ENCODE data around the gene PTPRN2. TPM values are rescaled to one million over a fixed set of nuclear protein-coding genes. Genes with fewer than 3 reads are reported as not detected.

The PTPRN2 gene
- polyA plus RNA-seq, 1 of the 3 experiments (the other 2 are of a cell fraction): 4.0 TPM

- Histone ChIP-seq H3K79me2 (ENCODE audit: insufficient read depth) (no peaks in the 10 kb centered on the region), H3K9me2 (no peaks in the 10 kb centered on the region), H3K27ac (ENCODE audit: low read depth in 2 of 2, low read length in 1 of 2) (no peak overlapping the region), H3K4me2 (no peak overlapping the region), H4K20me1 (ENCODE audit: insufficient read depth) (no peaks in the 10 kb centered on the region), H3K9ac (no peak overlapping the region), H3K4me3 (ENCODE audit: low read depth in 2 of 2, low read length in 1 of 2) (no peak overlapping the region), H3K4me1 (ENCODE audit: control insufficient read depth in 1 of 2, insufficient read depth in 2 of 2, low read depth in 1 of 2, low read length in 1 of 2) (no peaks in the 10 kb centered on the region), H3K27me3 (ENCODE audit: insufficient read depth) (no peaks in the 10 kb centered on the region), H3K9me3 (peaks cover 3% of the 10 kb centered on the region), H2AFZ (ENCODE audit: low read depth) (no peak overlapping the region), H3F3A (replicated peaks; ENCODE audit: insufficient read depth) (no peaks in the 10 kb centered on the region), H3K36me3 (replicated peaks in 1 of 2; ENCODE audit: control insufficient read depth in 1 of 2, insufficient read depth in 2 of 2, low read length in 1 of 2) (no peaks in the 10 kb centered on the region)
- ChIA-PET POLR2A (no interaction called here), CTCF (interaction anchor here (0.7 to 1.1 kb wide), 2 partner anchors 30 to 951 kb away, joined by 3 read pairs; no protein-coding TSS in a partner anchor)
- TF ChIP-seq GABPA (IDR thresholded peaks at IDR 0.05; ENCODE audit: low read depth): no peak
- TF ChIP-seq MEF2A (IDR thresholded peaks at IDR 0.05; ENCODE audit: borderline replicate concordance, low read depth): no peak
- no peak for TF ChIP-seq CHD2 (IDR thresholded peaks at IDR 0.05; ENCODE audit: low read length, partially characterized antibody)
- TF ChIP-seq ZBTB33 (IDR thresholded peaks at IDR 0.05; ENCODE audit: borderline replicate concordance, low read depth): no peak
- no peak for TF ChIP-seq POLR2AphosphoS5 (IDR thresholded peaks at IDR 0.05; ENCODE audit: low read depth, low read length)
- no peak for TF ChIP-seq MXI1 (IDR thresholded peaks at IDR 0.05; ENCODE audit: low read depth, low read length)
- TF ChIP-seq RFX5 (IDR thresholded peaks at IDR 0.05; ENCODE audit: low read length): no peak
- TF ChIP-seq ELF1 (IDR thresholded peaks at IDR 0.05): no peak
- WGBS (ENCODE audit: low lambda C conversion rate): 41% methylated on average over 4 of the region's 4 CpGs
- no peak for DNase-seq
Observed at GRCh38 chr7:158303121-158303520, 284.5 kb downstream of the PTPRN2 start.

GRCh38 chr7:158302274-158303070 lies 285.2 kb downstream of the PTPRN2 start:
- no peaks in the 10 kb centered on the region for H3K27me3 ChIP-seq (ENCODE audit: insufficient read depth)
- H4K20me1 ChIP-seq (ENCODE audit: insufficient read depth): no peaks in the 10 kb centered on the region
- ChIA-PET POLR2A (no interaction called here), CTCF (interaction anchor here (0.7 to 1.1 kb wide), 3 partner anchors 29 to 951 kb away, joined by 3 read pairs; no protein-coding TSS in a partner anchor)
- H3K36me3 ChIP-seq (replicated peaks in 1 of 2; ENCODE audit: control insufficient read depth in 1 of 2, insufficient read depth in 2 of 2, low read length in 1 of 2): no peaks in the 10 kb centered on the region
- 48% methylated on average over 14 of the region's 14 CpGs for WGBS (ENCODE audit: low lambda C conversion rate)
- TF ChIP-seq CHD2 (IDR thresholded peaks at IDR 0.05; ENCODE audit: low read length, partially characterized antibody) (no peak), FOSL2 (IDR thresholded peaks at IDR 0.05; ENCODE audit: borderline replicate concordance, low read depth) (no peak)
- H3K9me2 ChIP-seq: no peaks in the 10 kb centered on the region
- no peaks in the 10 kb centered on the region for H3K4me1 ChIP-seq (ENCODE audit: control insufficient read depth in 1 of 2, insufficient read depth in 2 of 2, low read depth in 1 of 2, low read length in 1 of 2)
- H3K4me2 ChIP-seq: no peak overlapping the region
- H3K27ac ChIP-seq (ENCODE audit: low read depth in 2 of 2, low read length in 1 of 2): no peak overlapping the region
- no peaks in the 10 kb centered on the region for H3K9me3 ChIP-seq
- H2AFZ ChIP-seq (ENCODE audit: low read depth): no peak overlapping the region
- no peaks in the 10 kb centered on the region for H3K79me2 ChIP-seq (ENCODE audit: insufficient read depth)
- DNase-seq: no peak
- no peak overlapping the region for H3K4me3 ChIP-seq (ENCODE audit: low read depth in 2 of 2, low read length in 1 of 2)
- H3K9ac ChIP-seq: no peak overlapping the region
- H3F3A ChIP-seq (replicated peaks; ENCODE audit: insufficient read depth): no peaks in the 10 kb centered on the region
